GM12872 (cell line): Measurements from ENCODE around the gene PRDX5.

ENCODE experiments used
- TF ChIP-seq, protein P1 (sequence below): IDR thresholded peaks from 3 replicates; pipeline ENCODE4 v1.5.1; 2011; ENCODE audit warnings: low read depth, mild to moderate bottlenecking, low read length, moderate library complexity; ENCODE audit not compliant: insufficient read depth

The PRDX5 gene

GRCh38 chr11:64339754-64340408, 22.0 kb downstream of the PRDX5 start, which contains the start of gene CCDC88B:
Gene CCDC88B (plus strand): TSS chr11:64340204. CDS start chr11:64340267, 63 bp downstream.
- TF ChIP-seq, protein P1, sequence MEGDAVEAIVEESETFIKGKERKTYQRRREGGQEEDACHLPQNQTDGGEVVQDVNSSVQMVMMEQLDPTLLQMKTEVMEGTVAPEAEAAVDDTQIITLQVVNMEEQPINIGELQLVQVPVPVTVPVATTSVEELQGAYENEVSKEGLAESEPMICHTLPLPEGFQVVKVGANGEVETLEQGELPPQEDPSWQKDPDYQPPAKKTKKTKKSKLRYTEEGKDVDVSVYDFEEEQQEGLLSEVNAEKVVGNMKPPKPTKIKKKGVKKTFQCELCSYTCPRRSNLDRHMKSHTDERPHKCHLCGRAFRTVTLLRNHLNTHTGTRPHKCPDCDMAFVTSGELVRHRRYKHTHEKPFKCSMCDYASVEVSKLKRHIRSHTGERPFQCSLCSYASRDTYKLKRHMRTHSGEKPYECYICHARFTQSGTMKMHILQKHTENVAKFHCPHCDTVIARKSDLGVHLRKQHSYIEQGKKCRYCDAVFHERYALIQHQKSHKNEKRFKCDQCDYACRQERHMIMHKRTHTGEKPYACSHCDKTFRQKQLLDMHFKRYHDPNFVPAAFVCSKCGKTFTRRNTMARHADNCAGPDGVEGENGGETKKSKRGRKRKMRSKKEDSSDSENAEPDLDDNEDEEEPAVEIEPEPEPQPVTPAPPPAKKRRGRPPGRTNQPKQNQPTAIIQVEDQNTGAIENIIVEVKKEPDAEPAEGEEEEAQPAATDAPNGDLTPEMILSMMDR = no peak

DNA sequence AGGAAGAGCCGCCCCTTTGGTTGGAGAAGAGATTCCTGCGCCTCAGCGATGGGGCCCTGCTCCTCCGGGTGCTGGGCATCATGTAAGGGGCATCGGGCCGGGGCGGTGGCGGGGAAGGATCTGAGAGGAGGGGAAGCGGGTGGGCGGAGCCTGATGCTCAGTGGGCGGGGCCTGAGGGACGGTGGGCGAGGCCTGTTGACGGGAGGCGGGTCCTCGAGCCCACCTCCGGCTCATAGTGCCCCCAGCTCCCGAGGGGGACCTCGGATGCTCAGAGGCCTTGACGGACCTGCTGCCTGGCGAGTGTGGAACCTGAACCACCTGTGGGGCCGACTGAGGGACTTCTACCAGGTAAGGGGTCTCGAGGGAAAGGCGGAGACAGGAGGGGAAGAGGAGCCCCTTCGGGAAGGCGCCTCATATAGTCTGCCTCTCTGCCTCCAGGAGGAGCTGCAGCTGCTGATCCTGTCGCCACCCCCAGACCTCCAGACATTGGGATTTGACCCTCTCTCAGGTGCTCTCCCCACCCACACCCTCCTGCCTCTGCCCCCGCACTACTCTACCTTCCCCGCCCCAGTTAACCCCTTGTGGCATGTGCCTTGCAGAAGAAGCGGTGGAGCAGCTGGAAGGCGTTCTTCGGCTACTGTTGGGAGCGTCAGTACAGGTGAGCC, 22.9 kb downstream of the PRDX5 start:
- TF ChIP-seq, protein P1 = 0 out of 3 replicates have a peak, but pooled peaks have one; percentile 10

- TF ChIP-seq, protein P1 = no peak
Measured at GRCh38 chr11:64341429-64341828, 23.5 kb downstream of the PRDX5 start.

DNA sequence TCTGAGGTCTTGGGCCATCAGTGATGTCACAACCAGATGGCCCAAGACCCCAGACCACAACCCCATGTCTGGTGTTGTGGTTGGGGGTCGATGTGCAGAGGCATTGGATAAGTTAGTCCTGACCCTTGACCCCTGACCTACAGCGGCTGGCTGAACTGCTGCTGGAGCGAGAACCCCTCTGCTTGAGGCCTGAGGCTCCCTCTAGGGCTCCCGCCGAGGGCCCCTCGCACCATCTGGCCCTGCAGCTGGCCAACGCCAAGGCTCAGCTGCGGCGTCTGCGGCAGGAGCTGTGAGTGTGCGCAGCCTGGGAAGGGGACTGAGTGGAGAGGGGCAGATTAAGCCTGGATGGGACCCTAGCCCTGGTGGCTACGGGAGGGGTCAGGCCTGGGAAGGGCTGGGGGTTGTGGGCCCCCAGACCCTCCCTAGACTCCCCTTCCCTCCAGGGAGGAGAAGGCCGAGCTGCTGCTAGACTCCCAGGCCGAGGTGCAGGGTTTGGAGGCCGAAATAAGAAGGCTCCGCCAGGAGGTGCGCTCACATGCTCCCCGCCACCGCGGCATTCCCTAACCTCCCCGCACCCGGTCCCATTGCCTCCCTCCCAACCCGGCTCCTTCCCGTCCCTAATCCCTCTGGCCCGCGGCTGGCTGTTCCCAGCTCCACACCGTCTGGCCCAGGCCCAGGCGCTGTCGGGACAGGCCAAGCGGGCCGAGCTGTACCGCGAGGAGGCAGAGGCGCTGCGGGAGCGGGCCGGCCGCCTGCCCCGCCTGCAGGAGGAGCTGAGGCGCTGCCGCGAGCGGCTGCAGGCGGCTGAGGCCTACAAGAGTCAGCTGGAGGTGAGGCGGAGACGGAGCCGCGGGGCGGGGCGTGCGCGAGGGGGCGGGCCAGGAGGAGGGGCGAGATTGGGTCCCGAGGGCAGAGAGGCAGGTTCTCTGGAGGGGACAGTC, 24.2 kb downstream of the PRDX5 start:
- TF ChIP-seq, protein P1 = peak; percentile 42; the same call in 2 of the 3 replicates

DNA sequence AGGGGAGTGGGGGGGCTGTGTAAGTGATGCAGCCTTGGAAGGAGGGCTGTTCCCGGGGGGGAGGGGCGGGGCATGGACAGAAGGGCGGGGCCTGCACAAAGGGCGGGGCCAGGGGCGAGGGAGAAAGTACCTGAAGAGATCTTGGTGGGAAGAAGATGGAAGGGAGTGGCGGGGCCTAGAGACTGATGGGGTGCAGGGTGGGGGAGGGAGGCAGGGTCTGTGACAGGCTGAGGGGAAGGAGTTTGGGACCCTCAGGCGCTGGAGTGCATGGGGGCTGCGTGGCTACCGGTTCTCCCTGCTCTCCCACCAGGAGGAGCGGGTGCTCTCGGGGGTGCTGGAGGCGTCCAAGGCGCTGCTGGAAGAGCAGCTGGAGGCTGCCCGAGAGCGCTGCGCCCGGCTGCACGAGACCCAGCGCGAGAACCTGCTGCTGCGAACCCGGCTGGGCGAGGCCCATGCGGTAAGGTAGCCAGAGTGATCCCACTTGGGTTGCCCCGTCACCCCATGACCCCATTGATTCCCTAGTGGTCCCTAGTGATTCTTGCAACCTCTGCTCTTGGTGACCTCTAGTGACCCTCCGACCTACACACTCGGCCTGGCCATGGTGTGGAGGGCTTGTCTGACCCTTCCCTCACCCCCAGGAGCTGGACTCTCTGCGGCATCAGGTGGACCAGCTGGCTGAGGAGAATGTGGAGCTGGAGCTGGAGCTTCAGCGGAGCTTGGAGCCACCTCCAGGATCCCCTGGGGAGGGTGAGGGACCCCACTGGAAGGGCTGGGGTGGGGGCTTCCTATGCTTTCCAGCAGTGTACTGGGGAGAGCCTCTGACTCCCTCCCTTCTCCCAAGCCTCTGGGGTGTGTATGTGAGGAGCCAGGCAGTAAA, 25.2 kb downstream of the PRDX5 start:
- TF ChIP-seq, protein P1 = no peak

DNA sequence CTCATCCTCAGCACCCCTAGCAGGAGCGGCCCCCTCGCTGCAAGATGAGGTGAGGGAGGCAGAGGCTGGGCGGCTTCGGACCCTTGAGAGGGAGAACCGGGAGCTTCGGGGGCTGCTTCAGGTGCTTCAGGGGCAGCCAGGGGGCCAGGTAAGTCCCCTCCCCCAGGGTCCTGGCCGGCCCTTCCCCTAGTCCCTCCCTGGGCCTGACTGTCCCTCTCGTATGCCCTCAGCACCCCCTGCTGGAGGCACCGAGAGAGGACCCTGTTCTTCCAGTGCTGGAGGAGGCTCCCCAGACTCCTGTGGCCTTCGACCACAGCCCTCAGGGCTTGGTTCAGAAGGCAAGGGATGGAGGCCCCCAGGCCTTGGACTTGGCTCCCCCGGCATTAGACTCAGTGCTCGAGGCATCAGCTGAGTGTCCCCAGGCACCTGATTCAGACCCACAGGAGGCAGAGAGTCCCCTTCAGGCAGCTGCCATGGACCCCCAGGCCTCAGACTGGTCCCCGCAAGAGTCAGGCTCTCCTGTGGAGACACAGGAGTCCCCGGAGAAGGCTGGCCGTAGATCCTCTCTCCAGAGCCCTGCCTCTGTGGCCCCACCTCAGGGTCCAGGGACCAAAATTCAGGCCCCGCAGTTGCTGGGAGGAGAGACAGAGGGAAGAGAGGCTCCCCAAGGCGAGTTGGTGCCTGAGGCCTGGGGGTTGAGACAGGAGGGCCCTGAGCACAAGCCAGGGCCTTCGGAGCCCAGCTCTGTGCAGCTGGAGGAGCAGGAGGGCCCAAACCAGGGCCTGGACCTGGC, 26.0 kb downstream of the PRDX5 start:
- TF ChIP-seq, protein P1 = peak; percentile 34; the same call in 1 of the 3 replicates
